Measurements from ENCODE around the gene DERL2. TPM values are rescaled to one million over a fixed set of nuclear protein-coding genes. Genes with fewer than 3 reads are reported as not detected.
"Not testable (repeated sequence)": the region's sequence is repeated elsewhere in the genome, so short reads cannot be mapped to it uniquely, and the experiment has no call there.

The DERL2 gene
- polyA plus RNA-seq, 1 donor from 2014 or later = 64.4 TPM

DNA sequence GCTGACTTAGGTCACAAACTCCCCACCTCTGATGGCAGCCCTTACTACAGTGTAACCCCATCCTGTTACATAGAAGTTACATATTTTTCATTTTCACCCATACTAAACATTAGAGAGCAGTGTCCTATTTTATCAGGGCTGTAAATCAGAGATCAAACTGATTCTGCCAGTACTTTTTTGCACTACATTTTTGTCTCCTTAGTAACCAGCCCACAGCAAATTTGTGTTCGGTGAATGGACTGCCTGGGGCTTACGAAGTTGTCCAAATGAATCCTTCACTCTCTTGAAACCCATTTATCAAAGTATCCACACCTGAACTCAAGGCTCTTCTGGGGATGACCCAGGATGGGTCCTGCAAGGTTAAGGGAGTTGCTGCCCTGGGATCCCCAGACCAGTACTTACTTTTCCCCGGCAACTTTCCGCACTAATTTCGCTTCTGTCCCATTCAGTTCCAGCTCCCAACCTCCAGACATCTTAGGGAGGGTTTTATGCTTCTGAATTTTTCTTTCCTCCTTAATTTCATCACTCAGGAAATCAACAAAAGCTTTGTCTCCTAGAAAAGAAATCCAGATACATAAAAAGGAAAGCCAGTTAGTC lies 48.2 kb downstream of the DERL2 start:
- Histone ChIP-seq H3K36me3 (ENCODE audit: insufficient read depth, low read length) (peaks cover 10% of the 10 kb centered on the region), H3K9me2 (ENCODE audit: insufficient read depth, low read length) (no peaks in the 10 kb centered on the region), H2AFZ (ENCODE audit: low read depth, low read length) (no peak overlapping the region), H3K27me3 (ENCODE audit: insufficient read depth, low read depth, low read length) (no peaks in the 10 kb centered on the region), H3F3A (ENCODE audit: insufficient read depth, low read length, poor library complexity, severe bottlenecking) (no peaks in the 10 kb centered on the region), H3K4me2 (ENCODE audit: low read length) (peak overlapping the region; percentile 40), H4K20me1 (ENCODE audit: insufficient read depth) (no peaks in the 10 kb centered on the region), H3K79me2 (replicated peaks; ENCODE audit: insufficient read depth, low read length) (peaks cover 29% of the 10 kb centered on the region), H3K4me3 (ENCODE audit: low read length) (peak overlapping the region; percentile 76), H3K9me3 (ENCODE audit: low read length) (no peaks in the 10 kb centered on the region), H3K9ac (ENCODE audit: low read length) (peak overlapping the region; percentile 76), H3K27ac (ENCODE audit: low read length) (no peak overlapping the region)
- TF ChIP-seq EZH2 (IDR thresholded peaks at IDR 0.05; ENCODE audit: borderline replicate concordance, insufficient read depth, low read length, poor library complexity, severe bottlenecking) = no peak
- no peak for TF ChIP-seq RAD21 (conservative IDR thresholded peaks at IDR 0.05)
- no peak for TF ChIP-seq TAF1 (IDR thresholded peaks at IDR 0.05; ENCODE audit: low read depth)
- no peak for TF ChIP-seq EP300 (conservative IDR thresholded peaks at IDR 0.05; ENCODE audit: poor library complexity, severe bottlenecking)

GRCh38 chr17:5435781-5436315 lies 50.1 kb downstream of the DERL2 start:
- H3K27me3 ChIP-seq (ENCODE audit: insufficient read depth, low read depth, low read length); H3K27ac ChIP-seq (ENCODE audit: low read length); H3K4me3 ChIP-seq (ENCODE audit: low read length); H3K36me3 ChIP-seq (ENCODE audit: insufficient read depth, low read length); H2AFZ ChIP-seq (ENCODE audit: low read depth, low read length); H3K9me3 ChIP-seq (ENCODE audit: low read length); H3K9ac ChIP-seq (ENCODE audit: low read length); H4K20me1 ChIP-seq (ENCODE audit: insufficient read depth); H3F3A ChIP-seq (ENCODE audit: insufficient read depth, low read length, poor library complexity, severe bottlenecking); H3K9me2 ChIP-seq (ENCODE audit: insufficient read depth, low read length); H3K4me2 ChIP-seq (ENCODE audit: low read length): not testable (repeated sequence)
- peaks cover 29% of the 10 kb centered on the region for H3K79me2 ChIP-seq (replicated peaks; ENCODE audit: insufficient read depth, low read length)

DNA sequence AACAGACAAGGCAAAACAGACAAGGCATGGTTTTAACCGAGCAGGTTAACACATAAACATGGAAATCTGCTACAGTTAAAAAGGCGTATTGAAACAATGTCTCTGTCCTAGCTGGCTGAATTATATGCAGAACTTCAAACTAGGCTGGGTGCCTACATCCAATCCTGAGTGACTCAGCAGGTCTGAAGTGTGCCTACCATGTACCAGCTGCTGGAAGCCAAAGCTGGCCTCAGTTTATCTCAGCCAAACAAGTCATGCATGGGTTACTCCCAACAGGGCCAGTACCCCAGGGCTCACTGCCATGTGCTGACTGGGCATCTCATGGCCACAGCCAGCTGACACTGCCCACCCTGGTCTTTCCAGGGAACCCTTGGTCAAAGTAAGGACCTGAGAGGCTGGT lies 51.0 kb downstream of the DERL2 start:
- peaks cover 29% of the 10 kb centered on the region for H3K79me2 ChIP-seq (replicated peaks; ENCODE audit: insufficient read depth, low read length)
- no peak overlapping the region for H2AFZ ChIP-seq (ENCODE audit: low read depth, low read length)
- no peak overlapping the region for H3K9ac ChIP-seq (ENCODE audit: low read length)
- peaks cover 10% of the 10 kb centered on the region for H3K36me3 ChIP-seq (ENCODE audit: insufficient read depth, low read length)
- no peak overlapping the region for H3K4me2 ChIP-seq (ENCODE audit: low read length)
- no peaks in the 10 kb centered on the region for H3K9me3 ChIP-seq (ENCODE audit: low read length)
- TF ChIP-seq EZH2 (IDR thresholded peaks at IDR 0.05; ENCODE audit: borderline replicate concordance, insufficient read depth, low read length, poor library complexity, severe bottlenecking) (no peak), TAF1 (IDR thresholded peaks at IDR 0.05; ENCODE audit: low read depth) (no peak), EP300 (conservative IDR thresholded peaks at IDR 0.05; ENCODE audit: poor library complexity, severe bottlenecking) (no peak), REST (IDR thresholded peaks at IDR 0.05; ENCODE audit: borderline replicate concordance) (no peak), POLR2AphosphoS5 (IDR thresholded peaks at IDR 0.05) (no peak), MXI1 (conservative IDR thresholded peaks at IDR 0.05; ENCODE audit: poor library complexity, severe bottlenecking) (no peak), RAD21 (conservative IDR thresholded peaks at IDR 0.05) (no peak), SMC3 (conservative IDR thresholded peaks at IDR 0.05; ENCODE audit: poor library complexity) (no peak), CTCF (IDR thresholded peaks at IDR 0.05; ENCODE audit: poor library complexity, severe bottlenecking) (no peak)
- no peak overlapping the region for H3K27ac ChIP-seq (ENCODE audit: low read length)
- H4K20me1 ChIP-seq (ENCODE audit: insufficient read depth) = no peaks in the 10 kb centered on the region
- H3F3A ChIP-seq (ENCODE audit: insufficient read depth, low read length, poor library complexity, severe bottlenecking) = no peaks in the 10 kb centered on the region
- no peak overlapping the region for H3K4me3 ChIP-seq (ENCODE audit: low read length)
- H3K9me2 ChIP-seq (ENCODE audit: insufficient read depth, low read length) = no peaks in the 10 kb centered on the region
- no peaks in the 10 kb centered on the region for H3K27me3 ChIP-seq (ENCODE audit: insufficient read depth, low read depth, low read length)
